ENCODE data around the gene MTHFSD.
"Not testable (repeated sequence)": the region's sequence is repeated elsewhere in the genome, so short reads cannot be mapped to it uniquely, and the experiment has no call there.

Gene MTHFSD

DNA sequence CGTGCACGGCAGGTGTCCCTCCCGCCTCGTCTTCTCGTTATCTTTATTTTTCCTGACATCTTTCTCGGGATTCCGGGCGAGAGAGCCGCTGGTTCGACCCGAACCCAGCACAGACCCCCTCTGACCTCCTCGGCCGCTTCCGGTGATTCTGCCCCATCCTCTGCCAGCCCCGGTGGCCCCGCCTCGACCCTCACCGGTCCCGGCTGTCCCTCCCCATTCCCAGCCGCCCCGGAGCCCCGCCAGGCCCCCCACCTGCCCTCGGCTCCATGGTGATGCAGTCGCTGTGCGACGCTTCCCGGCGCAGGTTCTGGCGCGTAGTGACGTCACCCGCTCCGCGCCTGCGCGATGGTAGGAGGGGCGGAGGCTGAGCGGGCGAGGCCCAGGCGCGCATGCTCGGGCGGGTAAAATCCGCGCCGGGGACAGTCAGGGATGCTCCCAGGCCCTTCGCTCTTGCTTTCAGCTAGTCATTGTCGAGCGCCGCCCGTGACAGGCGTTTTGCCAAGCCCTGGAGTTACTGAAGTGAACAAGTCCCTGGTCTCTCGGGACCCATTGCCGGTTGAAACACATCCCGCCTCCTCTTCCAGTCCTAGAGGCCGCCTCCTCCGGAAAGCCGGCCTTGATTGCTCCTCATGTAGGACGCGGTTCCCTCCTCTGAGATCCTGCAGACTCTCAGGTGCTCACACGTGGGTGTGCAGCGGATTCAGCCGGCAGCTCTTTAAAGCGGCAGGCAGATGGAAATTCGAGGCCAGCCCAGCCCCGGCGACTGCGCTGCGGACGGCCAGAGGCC is at the start of gene MTHFSD:
Gene MTHFSD (minus strand): TSS at position 319 of the 787 bp plus-strand sequence. CDS start 51 bp downstream, at position 268.
- DNase-seq: peak; percentile 93

DNA sequence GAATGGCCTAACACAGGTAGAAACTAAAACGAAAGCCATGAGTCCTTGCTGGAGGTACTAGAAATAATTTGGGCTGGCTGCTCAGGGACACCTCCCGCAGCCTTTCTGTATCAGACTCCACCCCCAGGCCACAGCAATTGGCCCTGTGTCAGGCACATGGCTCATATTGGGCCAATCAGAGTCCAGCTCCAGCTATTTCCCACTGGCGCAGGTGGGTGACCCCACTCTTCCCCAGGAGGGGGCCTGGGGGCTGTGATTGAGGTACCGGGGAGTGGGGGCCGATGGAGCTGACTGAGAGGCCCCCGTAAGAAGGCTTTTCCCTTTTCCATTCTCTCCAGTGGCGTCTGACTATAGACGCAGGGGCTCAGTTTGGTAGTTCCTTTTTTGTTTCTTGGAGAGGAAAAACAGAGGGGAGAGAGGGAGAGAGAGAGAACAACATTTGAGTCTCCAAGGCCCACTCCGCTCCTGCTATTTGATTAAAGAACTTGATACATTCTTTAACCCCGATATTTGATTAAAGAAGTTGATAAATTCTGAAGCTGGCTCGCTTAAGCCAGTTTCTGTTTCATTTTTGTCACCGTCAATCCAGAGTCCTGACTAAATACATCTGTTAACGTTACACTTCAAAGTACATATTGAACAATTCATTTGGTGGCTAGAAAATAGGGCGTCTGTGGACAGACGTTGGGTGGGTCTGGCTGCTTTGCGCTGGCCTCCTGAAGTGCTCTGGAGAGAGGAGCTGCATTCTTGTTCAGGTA is 49.6 kb upstream of the MTHFSD start:
- DNase-seq: peak; percentile 8

- no peak for DNase-seq
These were observed 47.5 kb upstream of the MTHFSD start for GRCh38 chr16:86602521-86602920.

- DNase-seq: no peak
These were observed 46.3 kb upstream of the MTHFSD start for GRCh38 chr16:86601356-86601755.

DNA sequence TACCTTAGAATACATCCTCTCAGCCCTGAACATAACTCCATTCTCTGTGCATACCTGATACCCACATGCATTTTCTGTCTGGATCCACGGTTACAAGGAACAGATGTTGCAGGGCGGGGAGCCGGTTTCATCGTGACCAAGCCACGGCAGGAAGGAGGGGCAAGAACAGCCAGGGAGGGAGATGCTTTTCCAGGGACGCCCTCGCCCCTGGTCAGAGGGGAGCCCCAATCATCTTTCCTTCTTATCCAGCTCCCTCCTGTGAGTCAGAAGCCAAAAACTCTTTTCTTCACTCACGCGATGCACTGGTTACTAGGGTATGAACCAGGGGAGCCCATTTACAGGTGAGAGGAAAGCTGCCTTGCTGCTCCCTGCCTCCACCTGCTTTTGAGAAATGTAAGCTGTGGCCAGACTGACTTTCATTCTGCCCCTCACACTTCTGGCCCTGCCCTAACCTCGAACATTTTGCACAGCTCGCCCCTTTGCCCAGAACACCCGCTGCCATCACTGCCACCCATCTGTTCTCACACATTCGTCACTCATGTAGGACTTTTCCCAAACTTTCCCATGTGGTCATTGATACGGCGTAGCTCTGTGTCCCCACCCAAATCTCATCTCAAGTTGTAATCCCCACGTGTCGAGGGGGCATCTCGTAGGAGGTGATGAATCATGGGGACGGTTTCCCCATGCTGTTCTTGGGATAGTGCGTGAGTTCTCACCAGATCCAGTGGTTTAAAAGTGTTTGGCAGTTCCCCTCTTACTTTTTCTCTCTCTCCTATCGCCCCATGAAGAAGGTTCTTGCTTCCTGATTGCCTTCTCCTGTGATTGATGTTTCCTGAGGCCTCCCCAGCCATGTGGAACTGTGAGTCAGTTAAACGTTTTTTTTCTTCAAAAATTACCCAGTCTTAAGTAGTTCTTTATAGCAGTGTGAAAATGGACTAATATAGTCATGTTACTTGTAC is 43.9 kb upstream of the MTHFSD start:
- DNase-seq: no peak

DNA sequence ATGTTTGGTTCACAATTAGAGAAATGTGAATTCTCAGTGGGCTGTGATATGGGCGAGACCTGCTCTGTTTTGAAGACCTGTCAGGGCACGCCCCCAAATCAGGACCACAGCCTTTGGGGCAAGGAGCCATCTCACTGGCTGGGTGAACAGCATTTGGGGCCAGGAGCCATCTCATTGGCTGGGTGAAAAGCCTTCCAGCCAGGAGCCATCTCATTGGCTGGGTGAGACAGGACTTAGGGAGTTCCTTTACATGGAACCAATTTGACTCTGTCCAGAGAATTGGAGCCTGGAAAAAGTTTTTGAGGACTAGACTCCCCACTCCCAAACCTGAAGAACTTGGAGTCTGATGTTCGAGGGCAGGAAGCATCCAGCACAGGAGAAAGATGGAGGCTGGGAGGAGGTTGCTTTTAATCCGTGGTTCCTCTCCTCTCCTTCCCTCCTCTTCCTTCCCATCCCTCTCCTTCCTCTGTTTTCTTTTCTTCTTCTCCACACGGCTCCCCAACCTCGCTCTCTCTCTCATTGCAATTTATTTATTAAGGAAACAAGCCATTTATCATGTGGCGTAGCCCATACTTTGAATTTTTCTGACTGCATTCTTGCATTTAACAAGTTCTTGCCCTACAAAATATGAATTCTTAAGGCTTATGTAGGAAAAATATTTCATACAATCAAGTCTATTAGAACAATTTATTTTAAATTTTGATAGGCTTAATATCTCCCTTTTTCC is 43.0 kb upstream of the MTHFSD start:
- DNase-seq: no peak

DNA sequence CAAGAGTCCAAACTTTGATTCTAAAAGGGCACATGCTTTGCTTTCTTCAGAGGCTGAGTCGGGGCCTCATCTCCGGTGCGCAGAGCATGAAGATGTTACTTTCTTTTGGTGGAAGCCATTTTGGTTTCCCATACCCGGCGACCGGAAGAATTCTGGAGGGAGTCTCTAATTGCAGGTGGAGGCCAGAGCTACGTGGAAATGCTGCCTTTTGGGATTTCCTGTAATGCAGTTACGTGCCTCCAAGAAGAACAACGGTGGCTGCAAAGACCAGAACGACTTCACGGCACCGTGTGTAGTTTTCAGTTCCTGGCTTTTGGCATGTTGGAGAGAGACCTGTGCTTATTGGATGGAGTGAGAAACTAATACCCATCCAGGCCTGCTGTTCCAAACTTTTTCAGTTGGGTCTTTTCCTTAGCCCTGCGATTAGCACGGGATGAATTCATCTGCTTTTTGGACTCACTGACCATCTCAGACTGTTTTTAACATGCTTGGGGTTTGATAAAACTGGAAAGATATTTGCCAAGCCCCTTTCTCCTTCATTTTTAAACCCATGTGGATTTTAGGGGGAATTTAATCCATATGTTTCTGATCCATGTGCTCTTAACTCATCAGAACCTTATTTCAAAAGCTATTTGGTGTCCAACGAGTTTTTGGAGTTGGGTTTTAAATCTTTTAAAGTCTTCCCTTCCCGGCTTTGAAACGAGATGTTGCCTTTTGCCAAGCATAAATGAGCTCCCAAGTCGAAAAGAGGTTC is 42.3 kb upstream of the MTHFSD start:
- no peak for DNase-seq

DNA sequence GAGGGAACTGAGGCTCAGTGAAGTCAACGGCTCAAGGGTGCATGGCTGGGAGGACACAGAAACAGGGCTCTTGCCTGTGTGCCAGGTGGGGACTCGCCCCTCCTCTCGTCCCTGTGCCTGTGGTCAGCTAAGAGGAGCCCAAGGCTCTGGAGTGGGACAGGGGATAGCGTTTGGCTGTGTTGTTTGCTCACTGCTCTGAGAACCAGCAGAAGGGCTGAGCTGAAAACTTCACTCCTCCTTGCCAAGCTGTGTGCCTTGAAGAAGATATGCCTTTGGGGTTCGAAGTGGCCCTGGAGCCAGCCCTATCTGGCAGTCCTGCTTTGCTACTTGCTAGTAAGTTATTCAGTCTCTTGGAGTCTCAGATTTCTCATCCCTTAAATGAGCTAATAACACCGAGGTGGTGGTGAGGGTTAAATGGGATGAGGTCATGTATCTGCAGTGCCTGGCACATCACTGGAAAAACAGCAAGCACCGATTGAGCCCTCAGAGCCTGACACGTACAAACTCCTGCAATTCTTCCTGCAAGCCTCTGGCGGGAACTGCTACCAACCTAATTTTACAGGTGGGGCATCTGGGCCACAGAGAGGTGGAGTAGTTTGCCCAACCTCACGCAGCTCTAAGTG is 41.1 kb upstream of the MTHFSD start:
- no peak for DNase-seq

DNA sequence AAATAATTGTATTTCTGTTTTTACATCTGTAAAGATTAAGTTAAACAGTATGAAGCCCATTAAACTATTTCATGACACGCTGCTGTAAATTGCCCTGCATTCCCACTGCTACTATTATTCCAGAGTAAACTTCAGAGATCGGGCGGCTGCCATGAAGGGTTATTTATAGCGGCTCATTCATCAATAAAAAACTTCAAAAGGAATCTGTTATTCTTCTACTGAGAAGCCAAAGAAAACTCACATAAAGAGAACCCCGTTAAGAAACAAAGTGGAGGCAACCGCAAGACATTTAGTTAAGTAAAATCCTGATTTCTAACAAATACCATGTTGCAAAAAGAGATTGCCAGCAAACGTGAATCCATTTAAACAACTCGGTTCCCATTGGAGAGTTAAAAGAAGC is 39.7 kb upstream of the MTHFSD start:
- DNase-seq: no peak

GRCh38 chr16:86593913-86594620 is 39.0 kb upstream of the MTHFSD start:
- DNase-seq: no peak

DNA sequence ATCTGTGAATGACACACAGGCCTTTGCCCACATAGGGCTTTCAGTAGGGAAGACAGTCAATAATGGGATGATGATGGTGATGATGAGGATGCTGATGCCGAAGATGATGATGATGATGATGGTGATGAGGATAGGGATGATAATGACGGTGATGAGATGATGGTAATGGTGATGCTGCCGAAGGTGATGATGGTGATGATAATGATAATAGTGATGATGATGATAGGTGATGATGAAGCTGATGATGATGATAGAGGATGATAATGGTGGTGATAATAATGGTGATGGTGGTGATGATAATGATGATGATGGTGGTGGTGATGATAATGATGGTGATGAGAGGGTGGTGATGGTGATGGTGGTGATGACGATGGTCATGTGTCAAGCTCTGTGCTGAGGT is 36.2 kb upstream of the MTHFSD start:
- no peak for DNase-seq

DNA sequence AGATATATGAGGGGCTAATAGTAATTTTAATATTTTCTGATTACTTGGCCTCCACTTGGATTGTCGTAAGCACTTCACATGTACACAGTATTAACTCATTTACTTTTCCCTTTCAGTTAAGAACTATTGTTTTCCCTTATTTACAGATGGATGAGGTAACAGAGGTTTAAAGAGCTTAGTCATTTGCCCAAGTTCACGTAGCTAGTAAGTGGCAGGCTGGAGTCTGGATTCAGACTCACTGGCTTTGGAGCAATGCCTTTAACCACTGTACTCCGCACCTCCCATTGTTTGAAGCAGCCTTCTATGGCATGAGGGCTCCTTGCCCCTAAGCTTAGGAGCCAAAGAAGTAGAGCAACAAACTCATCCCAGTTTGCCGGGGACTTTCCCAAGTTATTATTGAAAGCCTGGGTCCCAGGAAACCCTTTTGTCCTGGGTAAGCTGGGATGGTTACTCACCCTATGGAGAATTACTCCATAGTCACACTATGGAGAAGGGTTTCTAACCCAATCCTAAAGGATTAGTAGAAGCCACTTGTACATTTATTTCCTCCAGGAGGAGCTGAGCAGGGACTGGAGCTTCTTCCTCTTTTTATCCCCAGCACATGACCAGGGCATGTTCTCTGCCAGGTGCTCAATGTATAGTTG is 35.6 kb upstream of the MTHFSD start:
- DNase-seq: no peak

DNA sequence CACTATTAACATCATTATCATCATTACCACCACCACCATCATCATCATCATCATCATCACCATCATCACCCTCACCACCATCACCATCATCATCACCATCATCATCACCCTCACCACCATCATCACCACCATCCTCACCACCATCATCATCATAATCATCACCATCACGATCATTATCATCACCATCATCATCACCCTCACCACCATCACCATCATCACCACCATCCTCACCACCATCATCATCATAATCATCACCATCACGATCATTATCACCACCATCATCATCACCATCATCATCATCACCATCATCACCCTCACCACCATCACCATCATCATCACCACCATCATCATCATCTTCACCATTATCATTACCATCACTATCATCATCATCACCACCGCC is 32.9 kb upstream of the MTHFSD start:
- not testable (repeated sequence) for DNase-seq

- no peak for DNase-seq
These were observed 32.5 kb upstream of the MTHFSD start for GRCh38 chr16:86587487-86587886.

DNA sequence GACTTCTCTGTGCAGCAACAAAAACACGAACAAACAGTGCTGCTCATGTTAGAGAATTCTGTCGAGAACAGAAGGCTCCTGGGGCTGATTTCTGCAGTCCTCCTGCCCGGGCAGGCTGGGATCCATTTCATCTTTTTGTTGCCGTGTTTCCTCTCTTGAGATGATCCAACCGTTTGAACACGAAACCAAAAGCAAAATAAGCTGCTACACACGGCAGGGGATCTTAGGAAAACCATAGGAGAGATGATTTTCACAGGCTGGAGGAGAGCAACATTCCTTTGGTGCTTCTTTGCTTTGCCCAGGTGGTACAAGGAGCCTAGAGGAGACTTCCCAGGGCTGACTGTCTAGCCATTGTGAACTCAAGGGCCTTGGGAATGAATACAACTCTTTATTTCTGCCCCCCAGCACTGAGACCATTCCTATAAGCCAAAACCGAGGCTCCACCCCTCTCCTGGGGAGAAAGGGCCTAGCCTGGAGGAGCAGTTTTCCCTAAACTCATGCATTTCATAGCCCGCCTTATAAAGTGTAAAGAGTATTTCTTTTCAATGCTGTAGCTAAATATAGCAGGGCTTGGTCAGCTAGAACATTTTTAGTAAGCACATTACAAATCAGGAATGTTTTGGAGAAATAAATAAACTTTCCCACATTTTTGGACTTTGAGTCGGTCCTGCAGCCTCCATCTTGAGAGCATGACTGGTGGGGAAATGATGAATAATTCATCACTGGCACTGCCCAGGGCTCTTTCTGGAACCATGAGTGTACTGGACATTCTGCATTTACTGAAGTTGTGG is 31.0 kb upstream of the MTHFSD start:
- DNase-seq: no peak

- DNase-seq: no peak
These were observed 30.0 kb upstream of the MTHFSD start for GRCh38 chr16:86584726-86585721.

GRCh38 chr16:86584071-86584685 is 29.1 kb upstream of the MTHFSD start:
- DNase-seq: no peak

Measured in activated effector memory CD4-positive, alpha-beta T cell treated with Interleukin-2 at 50 U/mL for 16 hours (primary cell).